ENCODE results near the gene NME2.
"Not testable (repeated sequence)": the region's sequence is repeated elsewhere in the genome, so short reads cannot be mapped to it uniquely, and the experiment has no call there.

The NME2 gene

DNA sequence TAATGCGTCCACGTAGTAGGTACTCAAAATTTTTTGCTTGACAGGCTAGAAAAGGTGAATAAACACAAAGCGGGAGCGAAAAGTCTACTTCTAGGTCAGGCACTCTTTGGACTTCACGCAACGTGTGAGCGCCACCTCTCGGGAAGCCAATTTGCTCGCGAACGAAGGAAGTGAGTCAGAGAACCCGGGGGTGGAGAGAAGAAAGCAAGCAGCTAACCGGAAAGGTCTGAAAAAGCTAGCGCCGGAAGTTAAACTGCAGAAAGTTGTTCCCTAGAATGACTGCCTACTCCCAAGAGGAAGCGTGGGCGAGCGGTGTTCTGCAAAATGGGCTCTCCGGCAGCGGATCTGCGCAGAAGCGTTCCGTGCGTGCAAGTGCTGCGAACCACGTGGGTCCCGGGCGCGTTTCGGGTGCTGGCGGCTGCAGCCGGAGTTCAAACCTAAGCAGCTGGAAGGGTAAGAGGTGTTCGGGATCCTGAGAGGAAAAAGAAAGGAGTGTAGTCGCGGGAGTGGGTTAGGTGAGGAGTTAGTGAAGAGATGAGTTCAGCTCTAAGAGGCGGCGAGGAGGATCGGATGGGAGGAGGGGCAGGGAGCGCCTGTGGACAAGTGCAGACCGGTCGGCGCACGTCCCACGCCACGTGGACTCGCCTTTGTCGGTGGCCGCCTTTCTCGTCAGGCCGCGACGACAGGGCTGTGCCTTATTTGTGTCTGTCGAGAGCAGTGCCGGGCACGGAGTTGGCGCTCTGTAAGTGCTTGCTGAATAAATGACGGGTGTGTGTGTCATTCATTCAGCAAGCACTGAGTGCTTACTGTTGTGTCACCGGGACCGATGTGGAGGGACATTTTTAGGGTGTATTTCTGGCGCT lies 12.8 kb upstream of the NME2 start, which contains the start of gene NME1:
Gene NME1, plus strand, starts transcription at position 350 of the 863 bp plus-strand sequence. CDS start 2,096 bp downstream, outside the sequence.
- DNase-seq, result peak; percentile 99

DNA sequence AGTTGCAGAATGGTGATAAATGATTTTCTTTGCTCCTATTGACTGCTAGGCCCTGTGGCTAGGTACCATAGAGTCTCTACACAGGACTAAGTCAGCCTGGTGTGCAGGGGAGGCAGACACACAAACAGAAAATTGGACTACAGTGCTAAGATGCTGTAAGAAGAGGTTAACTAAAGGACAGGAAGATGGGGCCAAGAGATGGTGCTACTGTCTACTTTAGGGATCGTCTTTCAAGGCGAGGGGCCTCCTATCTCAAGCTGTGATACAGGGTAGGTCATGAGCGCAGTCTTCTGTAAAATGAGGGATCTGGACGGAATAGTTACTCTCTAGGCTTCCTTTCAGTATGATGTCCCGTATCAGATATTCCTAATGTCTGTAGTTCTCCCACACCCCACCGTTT lies 12.0 kb upstream of the NME2 start:
- no peak for DNase-seq

GRCh38 chr17:51155416-51155815 lies 10.8 kb upstream of the NME2 start:
- DNase-seq, result no peak

DNA sequence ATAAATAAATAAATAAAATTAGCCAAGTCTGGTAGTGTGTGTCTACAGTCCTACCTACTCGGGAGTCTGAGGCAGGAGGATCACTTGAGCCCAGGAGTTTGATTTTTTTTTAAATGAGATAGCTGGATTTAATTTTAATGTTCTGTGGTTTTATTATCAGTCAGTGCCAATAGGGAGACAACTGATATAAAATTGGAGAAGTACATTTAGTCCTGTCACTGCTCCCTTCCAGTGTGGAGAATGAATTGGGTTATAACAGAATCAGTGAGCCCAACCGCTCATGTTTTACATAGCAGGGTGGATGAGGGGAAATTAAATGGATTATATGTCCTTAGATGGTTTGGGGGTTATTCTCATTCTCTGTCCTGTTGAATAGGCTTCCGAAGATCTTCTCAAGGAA lies 6.6 kb upstream of the NME2 start:
- DNase-seq, result no peak

GRCh38 chr17:51161541-51161940 lies 4.7 kb upstream of the NME2 start:
- no peak for DNase-seq

GRCh38 chr17:51164911-51165679 lies 1.1 kb upstream of the NME2 start:
- no peak for DNase-seq

- peak; percentile 55 for DNase-seq
Observed at GRCh38 chr17:51165680-51166197, 472 bp upstream of the NME2 start.

- DNase-seq, result peak; percentile 55
Observed at GRCh38 chr17:51166987-51167931, 1.0 kb downstream of the NME2 start.

GRCh38 chr17:51169340-51169739 lies 3.1 kb downstream of the NME2 start:
- DNase-seq, result no peak

- DNase-seq, result no peak
Observed at GRCh38 chr17:51170736-51171135, 4.5 kb downstream of the NME2 start.

GRCh38 chr17:51172030-51172429 lies 5.8 kb downstream of the NME2 start:
- not testable (repeated sequence) for DNase-seq

- no peak for DNase-seq
Observed at GRCh38 chr17:51180486-51180885, 14.3 kb downstream of the NME2 start.

- no peak for DNase-seq
Observed at GRCh38 chr17:51184124-51184523, 17.9 kb downstream of the NME2 start.

GRCh38 chr17:51185763-51186332 lies 19.6 kb downstream of the NME2 start:
- no peak for DNase-seq

- DNase-seq, result no peak
Observed at GRCh38 chr17:51188271-51188833, 22.1 kb downstream of the NME2 start.

DNA sequence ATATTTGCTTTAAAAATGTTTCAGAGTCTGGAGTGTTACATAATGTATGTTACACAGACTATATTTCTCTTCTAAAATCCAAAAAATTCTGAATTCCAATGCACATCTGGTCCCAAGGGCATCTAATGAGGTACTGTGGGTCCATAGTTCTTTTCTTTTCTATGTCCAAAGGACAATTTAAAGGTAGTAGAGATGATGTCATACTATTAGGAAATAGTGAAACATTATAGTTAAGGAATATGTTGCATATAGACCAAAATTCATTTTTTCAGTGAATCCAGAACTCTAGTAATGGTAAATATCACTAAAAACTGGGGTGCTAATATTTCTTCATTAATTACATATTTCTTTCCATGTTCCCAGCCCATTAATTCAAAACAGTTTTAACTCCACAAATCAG lies 23.0 kb downstream of the NME2 start:
- no peak for DNase-seq

DNA sequence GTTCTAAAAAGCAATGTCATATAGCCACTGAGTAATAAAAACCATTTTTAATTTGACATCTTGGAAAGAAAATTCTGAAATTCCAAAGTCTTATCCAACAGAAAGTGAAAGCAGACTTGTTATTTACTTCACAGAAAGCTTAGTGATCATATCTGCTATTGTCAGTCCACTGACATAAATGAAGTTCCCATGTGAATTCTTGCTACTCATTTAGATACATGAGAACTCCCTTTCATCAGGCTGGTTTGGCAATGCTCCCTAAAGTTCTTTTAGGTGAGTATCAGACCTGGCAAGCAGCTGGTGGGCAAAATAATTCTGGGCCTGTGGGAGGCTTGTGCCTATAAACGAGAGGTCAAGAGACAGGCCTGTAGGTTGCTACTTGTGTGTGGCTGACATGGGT lies 23.4 kb downstream of the NME2 start:
- DNase-seq, result no peak

DNA sequence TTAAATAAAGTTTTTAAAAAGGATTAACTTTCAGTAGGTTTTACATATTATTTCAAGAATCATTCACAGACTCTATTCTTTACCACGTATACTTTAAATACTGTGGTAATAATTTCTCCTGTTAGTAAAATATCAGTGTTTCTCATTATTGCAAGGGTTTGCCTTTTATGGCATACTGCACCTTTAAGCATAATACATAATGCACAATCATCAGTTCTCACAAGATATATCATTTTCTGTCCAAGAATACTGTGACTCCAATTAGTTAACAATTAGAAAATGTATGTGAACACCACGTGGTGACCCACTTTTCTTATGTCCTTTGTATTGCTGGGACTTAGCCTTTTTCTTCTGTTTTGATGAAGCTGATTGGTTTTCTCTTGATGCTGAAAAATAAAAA lies 25.7 kb downstream of the NME2 start:
- no peak for DNase-seq

- DNase-seq, result no peak
Observed at GRCh38 chr17:51197754-51198153, 31.5 kb downstream of the NME2 start.

DNA sequence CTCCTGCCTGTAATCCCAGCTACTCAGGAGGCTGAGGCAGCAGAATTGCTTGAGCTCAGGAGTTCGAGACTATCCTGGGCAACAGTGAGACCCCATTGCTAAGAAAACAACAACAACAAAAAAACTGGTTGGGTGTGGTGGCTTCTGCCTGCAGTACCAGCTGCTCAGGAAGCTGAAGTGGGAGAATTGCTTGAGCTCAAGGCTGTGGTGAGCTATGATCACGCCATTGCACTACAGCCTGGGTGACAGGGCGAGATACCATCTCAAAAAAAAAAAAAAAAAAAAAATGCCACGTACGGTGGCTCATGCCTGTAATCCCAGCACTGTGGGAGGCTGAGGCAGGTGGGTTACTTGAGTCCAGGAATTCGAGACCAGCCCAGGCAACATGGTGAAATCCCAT lies 34.1 kb downstream of the NME2 start:
- DNase-seq, result no peak

- no peak for DNase-seq
Observed at GRCh38 chr17:51200846-51201245, 34.6 kb downstream of the NME2 start.

- no peak for DNase-seq
Observed at GRCh38 chr17:51203838-51204237, 37.6 kb downstream of the NME2 start.
